Measurements from ENCODE around the gene OBSCN.

DNA sequence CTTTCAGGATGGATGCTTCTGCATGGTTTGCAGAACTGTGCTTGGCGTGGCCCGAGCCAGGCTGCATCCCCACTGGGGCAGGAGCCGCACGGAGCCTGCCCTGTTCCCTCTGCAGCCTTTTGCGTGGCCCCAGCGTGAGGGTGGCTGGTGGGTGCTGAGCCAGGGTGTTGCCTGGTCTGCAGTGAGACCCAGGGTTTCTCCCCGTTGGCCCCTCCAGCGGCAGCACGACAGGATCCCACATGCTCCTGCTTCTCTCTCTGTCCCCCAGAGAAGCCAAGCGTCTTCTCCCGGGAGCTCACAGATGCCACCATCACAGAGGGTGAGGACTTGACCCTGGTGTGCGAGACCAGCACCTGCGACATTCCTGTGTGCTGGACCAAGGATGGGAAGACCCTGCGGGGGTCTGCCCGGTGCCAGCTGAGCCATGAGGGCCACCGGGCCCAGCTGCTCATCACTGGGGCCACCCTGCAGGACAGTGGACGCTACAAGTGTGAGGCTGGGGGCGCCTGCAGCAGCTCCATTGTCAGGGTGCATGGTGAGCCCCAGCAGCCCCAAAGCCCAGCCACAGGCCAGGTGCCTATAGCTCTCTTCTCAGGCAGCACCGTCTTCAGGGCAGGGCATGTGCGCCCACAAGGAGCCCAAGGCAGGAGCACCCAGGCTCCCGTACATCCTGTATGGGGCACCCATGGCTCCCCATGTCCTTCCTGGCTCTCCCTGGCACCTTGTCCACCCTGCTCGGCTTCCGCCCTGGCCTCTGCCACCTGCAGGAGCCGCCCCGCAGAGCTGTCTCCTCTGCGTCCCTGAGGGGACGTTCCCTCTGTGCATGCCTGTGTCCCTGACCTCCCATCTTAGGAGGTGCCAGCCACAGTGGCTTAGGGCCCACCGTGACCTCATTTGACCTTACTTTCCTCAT is 78.9 kb downstream of the OBSCN start:
- TF ChIP-seq, protein P1, sequence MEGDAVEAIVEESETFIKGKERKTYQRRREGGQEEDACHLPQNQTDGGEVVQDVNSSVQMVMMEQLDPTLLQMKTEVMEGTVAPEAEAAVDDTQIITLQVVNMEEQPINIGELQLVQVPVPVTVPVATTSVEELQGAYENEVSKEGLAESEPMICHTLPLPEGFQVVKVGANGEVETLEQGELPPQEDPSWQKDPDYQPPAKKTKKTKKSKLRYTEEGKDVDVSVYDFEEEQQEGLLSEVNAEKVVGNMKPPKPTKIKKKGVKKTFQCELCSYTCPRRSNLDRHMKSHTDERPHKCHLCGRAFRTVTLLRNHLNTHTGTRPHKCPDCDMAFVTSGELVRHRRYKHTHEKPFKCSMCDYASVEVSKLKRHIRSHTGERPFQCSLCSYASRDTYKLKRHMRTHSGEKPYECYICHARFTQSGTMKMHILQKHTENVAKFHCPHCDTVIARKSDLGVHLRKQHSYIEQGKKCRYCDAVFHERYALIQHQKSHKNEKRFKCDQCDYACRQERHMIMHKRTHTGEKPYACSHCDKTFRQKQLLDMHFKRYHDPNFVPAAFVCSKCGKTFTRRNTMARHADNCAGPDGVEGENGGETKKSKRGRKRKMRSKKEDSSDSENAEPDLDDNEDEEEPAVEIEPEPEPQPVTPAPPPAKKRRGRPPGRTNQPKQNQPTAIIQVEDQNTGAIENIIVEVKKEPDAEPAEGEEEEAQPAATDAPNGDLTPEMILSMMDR (IDR thresholded peaks at IDR 0.05), result no peak
- no peak for TF ChIP-seq POLR2A (IDR thresholded peaks at IDR 0.05)
